ENCODE measurements around the gene TANK.

GRCh38 chr2:161159456-161160225, 587 bp upstream of the TANK start:
- no peak for TF ChIP-seq CTCF (conservative IDR thresholded peaks at IDR 0.05; ENCODE audit: low read length)
- TF ChIP-seq EZH2phosphoT487 (IDR thresholded peaks at IDR 0.05; ENCODE audit: borderline replicate concordance): no peak
